Activated T-helper 9 cell treated with anti-CD3 and anti-CD28 coated beads, Interleukin-2, amount 50 U/mL, for 16 hours (primary cell): ENCODE data around the gene ITGA5.
"Not testable (repeated sequence)": the region's sequence is repeated elsewhere in the genome, so short reads cannot be mapped to it uniquely, and the experiment has no call there.

ENCODE experiments used
- DNase-seq: peaks from one replicate; pipeline ENCODE4 v3.0.0-alpha.2; 2020; ENCODE audit warnings: low read depth

The ITGA5 gene

GRCh38 chr12:54370171-54370730 is 48.8 kb downstream of the ITGA5 start:
- no peak for DNase-seq

- DNase-seq, result no peak
These were observed 49.4 kb downstream of the ITGA5 start for GRCh38 chr12:54369597-54370131.

- DNase-seq, result peak; percentile 80
These were observed 50.1 kb downstream of the ITGA5 start for GRCh38 chr12:54368709-54369596.

GRCh38 chr12:54368025-54368708 is 50.9 kb downstream of the ITGA5 start:
- no peak for DNase-seq

- DNase-seq, result no peak
These were observed 54.7 kb downstream of the ITGA5 start, which contains the start of gene GPR84 for GRCh38 chr12:54364413-54364812. Gene GPR84 (minus strand): TSS chr12:54364486. CDS start chr12:54363851, 635 bp downstream.

GRCh38 chr12:54363618-54364017 is 55.4 kb downstream of the ITGA5 start:
- no peak for DNase-seq

GRCh38 chr12:54363047-54363446 is 56.0 kb downstream of the ITGA5 start:
- DNase-seq, result no peak

- DNase-seq, result no peak
These were observed 58.2 kb downstream of the ITGA5 start for GRCh38 chr12:54360717-54361456.

GRCh38 chr12:54359762-54360351 is 59.2 kb downstream of the ITGA5 start:
- no peak for DNase-seq

- DNase-seq, result peak; percentile 83
These were observed 59.9 kb downstream of the ITGA5 start for GRCh38 chr12:54358945-54359761.

- DNase-seq, result no peak
These were observed 60.7 kb downstream of the ITGA5 start for GRCh38 chr12:54358191-54358944.

GRCh38 chr12:54357506-54358190 is 61.4 kb downstream of the ITGA5 start:
- DNase-seq, result no peak

GRCh38 chr12:54356951-54357356 is 62.1 kb downstream of the ITGA5 start:
- no peak for DNase-seq

GRCh38 chr12:54356228-54356627 is 62.8 kb downstream of the ITGA5 start:
- DNase-seq, result no peak

- DNase-seq, result no peak
These were observed 63.8 kb downstream of the ITGA5 start for GRCh38 chr12:54355104-54355815.

GRCh38 chr12:54354271-54354670 is 64.8 kb downstream of the ITGA5 start:
- DNase-seq, result not testable (repeated sequence)

- no peak for DNase-seq
These were observed 65.9 kb downstream of the ITGA5 start for GRCh38 chr12:54352891-54353874.
